Sigmoid colon (tissue), 4 donors: ENCODE measurements around the gene GAREM1.

Experiments
- CTCF ChIP-seq, 4 experiments: fragments of 450-650 bp in 3 of 4; fragments of 200-600 bp in 1 of 4; IDR thresholded peaks; one replicate each; pipeline ENCODE4 v1.5.1; 2016 to 2019; ENCODE audit warnings: antibody characterized with exemption in 4 of 4, mild to moderate bottlenecking in 3 of 4, moderate library complexity in 2 of 4
- EP300 ChIP-seq, 4 donors: sonication (generic); formaldehyde crosslinking; IDR thresholded peaks; one replicate each; pipeline ENCODE4 v1.6.1; 2017; ENCODE audit warnings: antibody characterized with exemption in 4 of 4
- POLR2A ChIP-seq, 2 donors: fragments of 450-650 bp; IDR thresholded peaks; one replicate each; pipeline ENCODE4 v1.6.1; 2016; ENCODE audit warnings: antibody characterized with exemption in 2 of 2, mild to moderate bottlenecking in 2 of 2, moderate library complexity in 2 of 2
- POLR2AphosphoS5 ChIP-seq, 4 donors: sonication (generic); formaldehyde crosslinking; IDR thresholded peaks; one replicate each; pipeline ENCODE4 v1.6.1; 2017; ENCODE audit warnings: antibody characterized with exemption in 4 of 4

GRCh38 chr18:32287249-32287648 is 183.4 kb downstream of the GAREM1 start:
- no peak for TF ChIP-seq CTCF (IDR thresholded peaks at IDR 0.05)
- no peak for TF ChIP-seq POLR2A (IDR thresholded peaks at IDR 0.05)
- TF ChIP-seq EP300 (IDR thresholded peaks at IDR 0.05): no peak
- no peak for TF ChIP-seq POLR2AphosphoS5 (IDR thresholded peaks at IDR 0.05)
